BE2C (cell line): ENCODE results near the gene HAS3.

ENCODE experiments used
- DNase-seq: peaks from one replicate; pipeline ENCODE4 v3.0.0-alpha.2; 2020
- H3K27me3 ChIP-seq: fragments of 250-450 bp; sonication (Bioruptor Pico); 2 replicates; pipeline ENCODE4 v1.5.1; 2020; ENCODE audit warnings: mild to moderate bottlenecking
- H3K36me3 ChIP-seq: fragments of 250-450 bp; sonication (Bioruptor Pico); 2 replicates; pipeline ENCODE4 v1.5.1; 2020; ENCODE audit warnings: mild to moderate bottlenecking
- H3K4me1 ChIP-seq: fragments of 250-450 bp; sonication (Bioruptor Pico); 2 replicates; pipeline ENCODE4 v1.5.1; 2020
- H3K4me3 ChIP-seq: 2 replicates; pipeline ENCODE4 v1.5.1; 2011; ENCODE audit warnings: low read depth, low read length
- H3K9me3 ChIP-seq: fragments of 250-450 bp; sonication (Bioruptor Pico); 2 replicates; pipeline ENCODE4 v1.5.1; 2020
- TF ChIP-seq, protein P1 (sequence below): IDR thresholded peaks from 2 replicates; pipeline ENCODE4 v1.5.1; 2012; ENCODE audit warnings: mild to moderate bottlenecking, low read depth, low read length

Gene HAS3

DNA sequence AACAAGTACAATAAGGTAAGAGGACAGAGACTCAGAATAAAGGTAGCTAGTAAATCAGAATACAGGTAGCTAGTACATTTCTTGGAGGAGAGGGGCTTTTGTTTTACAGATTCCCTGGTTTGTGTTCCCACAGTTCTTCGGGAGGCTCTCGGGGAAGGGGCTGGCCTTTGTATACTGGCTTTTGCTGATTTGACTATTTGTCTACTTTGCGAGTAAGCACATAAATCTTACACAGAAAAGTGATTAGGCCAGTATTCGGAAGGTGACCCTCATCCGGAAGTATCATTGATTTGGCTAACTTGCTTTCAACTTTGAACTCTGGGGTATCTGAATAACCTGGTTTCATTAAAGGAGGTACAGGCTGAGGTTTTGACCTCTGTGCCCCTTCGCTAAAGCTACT is 60.1 kb downstream of the HAS3 start:
- Histone ChIP-seq H3K36me3 (peaks cover 83% of the 10 kb centered on the region), H3K4me3 (no peak overlapping the region), H3K9me3 (no peaks in the 10 kb centered on the region), H3K27me3 (no peaks in the 10 kb centered on the region), H3K4me1 (no peaks in the 10 kb centered on the region)
- no peak for DNase-seq
- TF ChIP-seq, protein P1, sequence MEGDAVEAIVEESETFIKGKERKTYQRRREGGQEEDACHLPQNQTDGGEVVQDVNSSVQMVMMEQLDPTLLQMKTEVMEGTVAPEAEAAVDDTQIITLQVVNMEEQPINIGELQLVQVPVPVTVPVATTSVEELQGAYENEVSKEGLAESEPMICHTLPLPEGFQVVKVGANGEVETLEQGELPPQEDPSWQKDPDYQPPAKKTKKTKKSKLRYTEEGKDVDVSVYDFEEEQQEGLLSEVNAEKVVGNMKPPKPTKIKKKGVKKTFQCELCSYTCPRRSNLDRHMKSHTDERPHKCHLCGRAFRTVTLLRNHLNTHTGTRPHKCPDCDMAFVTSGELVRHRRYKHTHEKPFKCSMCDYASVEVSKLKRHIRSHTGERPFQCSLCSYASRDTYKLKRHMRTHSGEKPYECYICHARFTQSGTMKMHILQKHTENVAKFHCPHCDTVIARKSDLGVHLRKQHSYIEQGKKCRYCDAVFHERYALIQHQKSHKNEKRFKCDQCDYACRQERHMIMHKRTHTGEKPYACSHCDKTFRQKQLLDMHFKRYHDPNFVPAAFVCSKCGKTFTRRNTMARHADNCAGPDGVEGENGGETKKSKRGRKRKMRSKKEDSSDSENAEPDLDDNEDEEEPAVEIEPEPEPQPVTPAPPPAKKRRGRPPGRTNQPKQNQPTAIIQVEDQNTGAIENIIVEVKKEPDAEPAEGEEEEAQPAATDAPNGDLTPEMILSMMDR, result no peak

DNA sequence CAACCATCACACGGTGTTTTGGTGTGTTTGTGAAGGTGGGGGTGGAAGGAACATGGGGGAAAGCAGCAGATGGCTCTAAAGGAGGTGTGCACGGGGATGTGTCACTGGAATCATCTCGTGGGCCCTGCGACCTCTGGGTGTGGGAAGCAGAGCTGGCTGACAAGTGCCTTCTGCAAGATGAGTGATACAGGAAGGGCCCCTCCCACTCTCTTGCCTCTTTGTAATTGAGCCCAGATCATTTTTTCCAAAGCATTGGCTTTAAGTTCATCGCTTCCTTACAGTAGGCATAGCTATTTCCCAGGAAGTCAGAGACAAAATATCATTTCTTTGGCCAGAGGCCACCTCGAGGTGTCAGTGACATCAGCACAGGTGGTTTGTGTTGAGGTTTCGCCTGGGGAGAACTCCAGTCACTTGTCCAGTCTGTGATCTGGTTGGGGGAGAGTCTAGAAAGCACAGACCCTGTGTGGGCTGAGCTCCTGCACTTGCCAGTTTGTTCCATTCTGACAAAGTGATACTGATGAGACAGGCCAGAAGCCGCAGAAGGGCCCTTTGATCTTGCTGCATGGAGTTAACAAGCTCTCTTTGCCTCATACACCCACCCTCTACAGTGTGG is 60.9 kb downstream of the HAS3 start:
- H3K27me3 ChIP-seq, result no peaks in the 10 kb centered on the region
- TF ChIP-seq, protein P1, result no peak
- peaks cover 75% of the 10 kb centered on the region for H3K36me3 ChIP-seq
- H3K9me3 ChIP-seq, result no peaks in the 10 kb centered on the region
- H3K4me3 ChIP-seq, result no peak overlapping the region
- no peak for DNase-seq
- no peaks in the 10 kb centered on the region for H3K4me1 ChIP-seq

DNA sequence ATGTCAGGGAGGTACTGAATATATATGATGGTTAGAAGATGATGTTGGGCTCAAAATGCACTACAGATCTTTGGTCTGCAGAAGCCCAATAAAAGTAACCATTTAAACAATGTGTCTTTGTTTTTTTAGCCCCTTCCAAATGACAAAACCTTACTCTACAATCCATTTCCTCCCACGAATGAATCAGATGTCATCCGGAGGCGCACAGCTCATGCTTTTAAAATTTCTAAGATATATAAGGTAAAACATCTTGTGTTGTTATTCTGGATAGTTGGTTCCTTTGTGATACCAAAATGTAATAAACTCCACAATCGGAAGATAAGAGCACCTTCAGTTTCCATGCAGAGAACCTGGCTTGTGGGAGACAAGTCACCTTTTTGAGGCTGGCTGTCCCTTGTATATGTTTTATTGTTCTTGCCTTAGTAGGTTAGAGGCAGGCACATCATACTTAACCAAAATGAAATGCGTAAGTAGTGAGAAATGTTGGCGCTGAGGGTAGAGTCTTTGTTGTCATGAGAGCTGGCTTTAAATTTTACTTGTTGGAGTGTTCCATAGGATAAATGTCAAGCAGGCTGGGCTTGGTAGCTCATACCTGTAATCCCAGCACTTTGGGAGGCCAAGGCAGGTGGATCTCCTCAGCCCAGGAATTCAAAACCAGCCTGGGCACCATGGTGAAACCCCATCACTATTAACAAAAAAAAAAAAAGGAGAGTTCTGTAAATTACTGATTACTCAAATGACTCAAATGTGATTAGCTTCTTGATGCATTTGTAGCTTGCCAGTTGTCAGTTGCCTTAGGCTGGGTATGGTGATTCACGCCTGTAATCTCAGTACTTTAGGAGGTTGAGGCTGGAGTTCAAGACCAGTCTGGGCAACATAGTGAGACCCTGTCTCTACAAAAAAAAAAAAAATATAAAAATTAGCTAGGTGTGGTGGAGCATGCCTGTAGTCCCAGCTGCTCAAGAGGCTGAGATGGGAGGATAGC is 61.8 kb downstream of the HAS3 start:
- TF ChIP-seq, protein P1, result no peak
- H3K36me3 ChIP-seq, result peaks cover 66% of the 10 kb centered on the region
- H3K9me3 ChIP-seq, result no peaks in the 10 kb centered on the region
- DNase-seq, result no peak
- no peak overlapping the region for H3K4me3 ChIP-seq
- no peaks in the 10 kb centered on the region for H3K4me1 ChIP-seq
- no peaks in the 10 kb centered on the region for H3K27me3 ChIP-seq
